Panc1 (cell line): ENCODE data around the gene KRTAP10-7. TPM values are rescaled to one million over a fixed set of nuclear protein-coding genes. Genes with fewer than 3 reads are reported as not detected.

ENCODE experiments used
- ATAC-seq: fragments of 200-7000 bp; cut with Tn5 transposase; 2 replicates; pipeline ENCODE4 v1.9.1; 2020; ENCODE audit warnings: mild to moderate bottlenecking, moderate library complexity
- BruUV-seq: library from RNA; stranded (reverse); fragments of 400-500 nt; replicated peaks from 2 replicates; lab custom pipeline; 2021; lab: Mats Ljungman, UMichigan
- CTCF ChIA-PET: fragments of 300-600 bp; sonication (Branson Sonifier 250); formaldehyde crosslinking; loops from one replicate; lab custom pipeline; 2022; ENCODE audit warnings: antibody characterized with exemption; lab: Charles Lee
- POLR2A ChIA-PET: fragments of 300-600 bp; sonication (Branson Sonifier 250); formaldehyde crosslinking; loops from one replicate; lab custom pipeline; 2022; ENCODE audit warnings: antibody characterized with exemption; lab: Charles Lee
- DNase-seq: peaks from one replicate; pipeline ENCODE4 v3.0.0-alpha.2; 2010; ENCODE audit warnings: low read depth, low spot score
- H3K27ac ChIP-seq: 2 replicates; pipeline ENCODE4 v1.5.1; 2011; ENCODE audit warnings: mild to moderate bottlenecking, low read length, inconsistent platforms
- H3K27me3 ChIP-seq: fragments of 200-500 bp; sonication (Bioruptor generic); 2 replicates; pipeline ENCODE4 v1.6.0; 2014; ENCODE audit warnings: low read length, inconsistent platforms; ENCODE audit not compliant: control insufficient read depth, insufficient read depth
- H3K36me3 ChIP-seq: fragments of 200-500 bp; sonication (Bioruptor generic); 2 replicates; pipeline ENCODE4 v1.5.1; 2014; ENCODE audit warnings: inconsistent platforms, mild to moderate bottlenecking, low read length, moderate library complexity; ENCODE audit not compliant: control insufficient read depth, insufficient read depth
- H3K4me1 ChIP-seq: 2 replicates; pipeline ENCODE4 v1.5.1; 2011; ENCODE audit warnings: inconsistent platforms, mild to moderate bottlenecking, low read length, moderate library complexity; ENCODE audit not compliant: control insufficient read depth, insufficient read depth
- H3K4me3 ChIP-seq, 2 experiments: 2 replicates each; pipeline ENCODE4 v1.5.1; 2011 to 2012; ENCODE audit warnings: low read depth in 2 of 2, low read length in 2 of 2, mild to moderate bottlenecking in 2 of 2, inconsistent platforms in 1 of 2, moderate library complexity in 1 of 2
- H3K9me3 ChIP-seq: fragments of 200-500 bp; sonication (Bioruptor generic); 2 replicates; pipeline ENCODE4 v1.5.1; 2014; ENCODE audit warnings: low read depth, mild to moderate bottlenecking, inconsistent platforms, low read length, moderate library complexity; ENCODE audit not compliant: control insufficient read depth, insufficient read depth
- CTCF ChIP-seq: fragments of 450-650 bp; IDR thresholded peaks from 2 replicates; pipeline ENCODE4 v1.5.1; 2017; ENCODE audit warnings: mild to moderate bottlenecking
- POLR2AphosphoS5 ChIP-seq: IDR thresholded peaks from 2 replicates; pipeline ENCODE4 v1.6.1; 2012; ENCODE audit warnings: mild to moderate bottlenecking, low read depth, low read length, moderate library complexity
- REST ChIP-seq, 2 experiments: IDR thresholded peaks; 2 replicates each; pipeline ENCODE4 v1.6.1; 2011 to 2012; ENCODE audit warnings: low read depth in 2 of 2, control low read depth in 1 of 2, low read length in 1 of 2, mild to moderate bottlenecking in 1 of 2, moderate library complexity in 1 of 2; ENCODE audit not compliant: insufficient read depth in 1 of 2
- SIN3A ChIP-seq: IDR thresholded peaks from 2 replicates; pipeline ENCODE4 v1.6.1; 2012; ENCODE audit warnings: low read depth, mild to moderate bottlenecking, low read length, moderate library complexity, borderline replicate concordance; ENCODE audit not compliant: insufficient read depth
- TCF7L2 ChIP-seq: IDR thresholded peaks from 2 replicates; pipeline ENCODE4 v1.6.1; 2011; ENCODE audit warnings: mild to moderate bottlenecking, low read depth, low read length, inconsistent platforms
- in situ Hi-C: cut with HindIII; loops from 2 replicates; pipeline ENCODE4 v1.10.0; 2016; ENCODE audit warnings: low sequenced_read_pairs, low pct_unique_long_range_greater_than_20kb
- intact Hi-C: fragments of 100-400 bp; cut with micrococcal nuclease; formaldehyde crosslinking; loops from one replicate; pipeline ENCODE4 v1.10.0; 2022; ENCODE audit not compliant: unreplicated experiment
- total RNA-seq: library from RNA; stranded (reverse); gene quantifications from one replicate; pipeline ENCODE4 v1.2.1, GENCODE V29; 2021; ENCODE audit not compliant: unreplicated experiment

Gene KRTAP10-7
- total RNA-seq, 1 experiment from 2014 or later, result not detected

DNA sequence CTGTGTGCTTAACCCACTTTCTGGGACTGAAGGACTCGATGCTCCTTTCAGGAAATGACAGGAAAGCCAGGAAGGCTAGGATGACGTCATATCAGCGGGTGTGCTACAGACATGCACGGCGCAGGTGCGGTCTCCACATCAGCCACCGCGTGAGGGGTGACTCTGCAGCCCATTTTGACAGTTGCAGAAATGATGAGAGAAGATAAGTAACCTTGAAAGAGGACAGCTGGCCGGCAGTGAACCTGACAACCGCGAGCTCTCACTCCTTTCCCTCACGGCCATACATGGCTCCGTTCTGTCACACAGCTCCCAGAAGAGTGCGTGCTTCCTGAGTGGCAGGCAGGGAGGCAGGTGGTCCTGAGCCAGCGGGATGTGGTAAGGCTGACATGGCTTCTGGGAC, 18.3 kb upstream of the KRTAP10-7 start:
- in situ Hi-C loops (no loop called here), intact Hi-C loops (no loop called here)
- ChIA-PET POLR2A (no interaction called here), CTCF (no interaction called here)
- no peak overlapping the region for H3K4me3 ChIP-seq
- no TSS peak for BruUV-seq
- ATAC-seq (no peak), DNase-seq (no peak)
- H3K27ac ChIP-seq, result no peak overlapping the region
- H3K27me3 ChIP-seq, result peaks cover 4% of the 10 kb centered on the region
- H3K4me1 ChIP-seq, result peaks cover 4% of the 10 kb centered on the region; the same call in 1 of the 2 replicates
- H3K9me3 ChIP-seq, result 0 out of 2 replicates have a peak, but pooled peaks cover 7% of the 10 kb centered on the region
- TF ChIP-seq POLR2AphosphoS5 (no peak), TCF7L2 (no peak), CTCF (no peak), REST (IDR thresholded peaks at IDR 0.05; ENCODE audit: insufficient read depth in 1 of 2, low read depth in 2 of 2, low read length in 1 of 2) (no peak), SIN3A (no peak)
- no peaks in the 10 kb centered on the region for H3K36me3 ChIP-seq

GRCh38 chr21:44583089-44583799, 17.2 kb upstream of the KRTAP10-7 start:
- in situ Hi-C loops (no loop called here), intact Hi-C loops (no loop called here)
- Histone ChIP-seq H3K9me3 (0 out of 2 replicates have a peak, but pooled peaks cover 7% of the 10 kb centered on the region), H3K27ac (no peak overlapping the region), H3K4me1 (peaks cover 4% of the 10 kb centered on the region; the same call in 1 of the 2 replicates), H3K27me3 (peaks cover 4% of the 10 kb centered on the region), H3K36me3 (no peaks in the 10 kb centered on the region), H3K4me3 (no peak overlapping the region)
- TF ChIP-seq REST (IDR thresholded peaks at IDR 0.05; ENCODE audit: insufficient read depth in 1 of 2, low read depth in 2 of 2, low read length in 1 of 2), result no peak
- no peak for TF ChIP-seq POLR2AphosphoS5
- ChIA-PET CTCF (no interaction called here), POLR2A (no interaction called here)
- no TSS peak for BruUV-seq
- ATAC-seq (no peak), DNase-seq (no peak)
